Nephron progenitor cell (in vitro differentiated cells): ENCODE data around the gene MAP2K1.
A peak's percentile ranks its signal among the peaks of the same experiment; 100 is the strongest.
"Not testable (repeated sequence)": the region's sequence is repeated elsewhere in the genome, so short reads cannot be mapped to it uniquely, and the experiment has no call there.

Experiments
- DNase-seq: peaks from one replicate; pipeline ENCODE4 v3.0.0; 2021
- H3K27ac Mint-ChIP-seq: 2 replicates; pipeline ENCODE4 v1.8.0; 2021; ENCODE audit warnings: mild to moderate bottlenecking, moderate library complexity, mixed read lengths
- H3K27me3 Mint-ChIP-seq: 2 replicates; pipeline ENCODE4 v1.8.0; 2021; ENCODE audit warnings: mild to moderate bottlenecking, low read depth, mixed read lengths; ENCODE audit not compliant: poor library complexity
- H3K36me3 Mint-ChIP-seq: 2 replicates; pipeline ENCODE4 v1.8.0; 2021; ENCODE audit warnings: low read depth, mixed read lengths
- H3K4me1 Mint-ChIP-seq: 2 replicates; pipeline ENCODE4 v1.8.0; 2021; ENCODE audit warnings: mixed read lengths
- H3K4me3 Mint-ChIP-seq: 2 replicates; pipeline ENCODE4 v1.8.0; 2021; ENCODE audit warnings: mild to moderate bottlenecking, moderate library complexity, mixed read lengths
- H3K9me3 Mint-ChIP-seq: 2 replicates; pipeline ENCODE4 v1.8.0; 2021; ENCODE audit warnings: mild to moderate bottlenecking, moderate library complexity, mixed read lengths
- CTCF ChIP-seq: fragments of 200-600 bp; sonication (generic); IDR thresholded peaks from 2 replicates; pipeline ENCODE4 v1.5.0; 2021; ENCODE audit warnings: antibody characterized with exemption

Gene MAP2K1

GRCh38 chr15:66498501-66499386 lies 112.0 kb downstream of the MAP2K1 start:
- TF ChIP-seq CTCF, result peak; percentile 35
- H3K4me1 Mint-ChIP-seq, result peaks cover 30% of the 10 kb centered on the region
- H3K27ac Mint-ChIP-seq, result no peak overlapping the region
- H3K4me3 Mint-ChIP-seq, result no peak overlapping the region
- H3K27me3 Mint-ChIP-seq, result no peaks in the 10 kb centered on the region
- no peak for DNase-seq
- no peaks in the 10 kb centered on the region for H3K9me3 Mint-ChIP-seq
- peaks cover 61% of the 10 kb centered on the region for H3K36me3 Mint-ChIP-seq

- Mint-ChIP-seq H3K27ac (peak overlapping the region; percentile 46), H3K36me3 (peaks cover 61% of the 10 kb centered on the region), H3K4me1 (peaks cover 40% of the 10 kb centered on the region)
- H3K27me3 Mint-ChIP-seq, H3K9me3 Mint-ChIP-seq, H3K4me3 Mint-ChIP-seq, DNase-seq: not testable (repeated sequence)
These were observed 113.6 kb downstream of the MAP2K1 start for GRCh38 chr15:66500346-66500745.

- Mint-ChIP-seq H3K9me3 (no peaks in the 10 kb centered on the region), H3K4me1 (peaks cover 50% of the 10 kb centered on the region), H3K4me3 (peak overlapping the region; percentile 99), H3K36me3 (peaks cover 57% of the 10 kb centered on the region), H3K27me3 (peaks cover 4% of the 10 kb centered on the region), H3K27ac (peak overlapping the region; percentile 76)
- no peak for TF ChIP-seq CTCF
- no peak for DNase-seq
These were observed 115.8 kb downstream of the MAP2K1 start for GRCh38 chr15:66502491-66502890.

GRCh38 chr15:66503041-66503648 lies 116.4 kb downstream of the MAP2K1 start:
- peak overlapping the region; percentile 99 for H3K4me3 Mint-ChIP-seq

GRCh38 chr15:66503780-66504562 lies 117.3 kb downstream of the MAP2K1 start:
- Mint-ChIP-seq H3K36me3 (peaks cover 56% of the 10 kb centered on the region), H3K27ac (peak overlapping the region; percentile 98), H3K4me1 (peaks cover 45% of the 10 kb centered on the region), H3K4me3 (peak overlapping the region; percentile 99), H3K9me3 (no peaks in the 10 kb centered on the region), H3K27me3 (peaks cover 4% of the 10 kb centered on the region)
- TF ChIP-seq CTCF, result no peak
- no peak for DNase-seq

More at GRCh38 chr15:66503041-66503648, 116.4 kb downstream of the MAP2K1 start:
- not testable (repeated sequence) for DNase-seq, H3K9me3 Mint-ChIP-seq, H3K27me3 Mint-ChIP-seq
- Mint-ChIP-seq H3K27ac (peak overlapping the region; percentile 76), H3K36me3 (peaks cover 53% of the 10 kb centered on the region), H3K4me1 (peaks cover 47% of the 10 kb centered on the region)

- H3K27ac Mint-ChIP-seq, result peak within 1 kb of the TSS; percentile 98
- H3K9me3 Mint-ChIP-seq, result no peaks in the 10 kb centered on the region
- peaks cover 45% of the 10 kb centered on the region for H3K4me1 Mint-ChIP-seq
- H3K4me3 Mint-ChIP-seq, result peak within 1 kb of the TSS; percentile 99
- peaks cover 54% of the 10 kb centered on the region for H3K36me3 Mint-ChIP-seq
- peaks cover 4% of the 10 kb centered on the region for H3K27me3 Mint-ChIP-seq
- no peak for TF ChIP-seq CTCF
- peak; percentile 61 for DNase-seq
These were observed 118.1 kb downstream of the MAP2K1 start, which contains the start of the genes RPL4 and ZWILCH for GRCh38 chr15:66504563-66505429. RPL4 (minus strand) TSS chr15:66504855; CDS start chr15:66504790, 65 bp downstream. ZWILCH (plus strand) TSS chr15:66505326; CDS start chr15:66505339, 13 bp downstream.
